Hematopoietic multipotent progenitor cell treated with erythropoietin and hydrocortisone succinate and interleukin-3 and kit ligand, for 4 days (in vitro differentiated cells): Measurements from ENCODE around the gene NCKAP5.

ENCODE experiments used
- DNase-seq: peaks from one replicate; pipeline ENCODE4 v3.0.0-alpha.2; 2015

The NCKAP5 gene

DNA sequence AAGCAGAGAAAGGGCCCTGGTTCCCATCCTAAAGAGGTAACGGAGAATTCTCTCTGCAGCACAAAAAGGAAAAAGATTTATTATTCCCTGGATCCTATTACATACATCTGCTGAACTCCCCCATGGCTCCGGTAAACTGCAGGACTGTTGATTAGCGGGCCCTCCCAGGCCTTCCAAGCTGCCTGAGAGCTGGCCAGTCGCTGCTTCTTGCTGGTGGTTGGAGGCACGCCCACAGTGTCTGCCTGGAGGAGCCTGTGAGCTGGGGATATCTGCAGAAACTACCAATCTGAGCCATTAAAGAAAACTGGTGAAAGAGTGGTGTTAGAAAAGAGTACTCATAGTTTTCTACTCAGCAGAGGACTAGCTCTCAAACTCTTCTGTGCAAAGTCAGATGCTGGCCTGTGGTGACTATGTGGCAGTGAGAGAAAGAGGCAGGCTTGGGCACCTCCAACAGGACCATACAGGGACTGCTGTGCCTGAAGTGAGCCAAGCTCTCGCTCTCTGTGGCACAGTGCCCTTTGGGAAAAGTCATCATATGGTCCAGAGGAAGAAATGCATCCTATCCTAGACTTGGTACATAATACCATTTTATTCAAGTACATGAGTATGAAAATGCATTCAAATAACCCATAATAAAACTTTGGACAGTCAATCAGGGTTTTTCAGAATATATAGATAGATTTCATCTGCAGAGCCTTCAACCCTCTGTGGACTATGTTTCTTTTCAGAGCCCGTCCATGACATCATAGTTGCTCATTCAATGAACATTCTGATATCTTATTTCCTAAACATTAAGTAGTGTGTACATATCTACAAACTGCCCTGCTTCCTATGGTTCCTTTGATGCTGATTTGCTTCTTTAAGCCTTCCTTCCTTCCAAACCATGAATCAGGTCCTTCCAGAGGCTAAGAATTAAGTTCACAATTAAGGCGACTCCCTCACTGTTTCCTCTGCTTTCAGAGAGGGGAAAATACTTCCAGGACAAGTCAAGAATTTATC lies 656.2 kb downstream of the NCKAP5 start:
- no peak for DNase-seq

DNA sequence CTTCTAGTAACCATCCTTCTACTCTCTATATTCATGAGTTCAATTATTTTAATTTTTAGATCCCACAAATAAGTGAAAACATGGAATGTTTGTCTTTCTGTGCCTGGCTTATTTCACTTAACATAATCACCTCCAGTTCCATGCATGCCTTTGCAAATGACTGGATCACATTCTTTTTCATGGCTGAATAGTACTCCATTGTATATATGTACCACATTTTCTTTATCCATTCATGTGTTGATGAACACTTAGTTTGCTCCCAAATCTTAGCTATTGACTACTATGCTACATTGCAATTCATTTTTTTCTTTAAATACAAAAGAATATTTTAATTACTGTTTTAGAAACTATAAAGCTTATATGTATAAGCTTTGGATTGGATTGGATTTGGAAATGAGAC lies 657.8 kb downstream of the NCKAP5 start:
- DNase-seq: no peak

DNA sequence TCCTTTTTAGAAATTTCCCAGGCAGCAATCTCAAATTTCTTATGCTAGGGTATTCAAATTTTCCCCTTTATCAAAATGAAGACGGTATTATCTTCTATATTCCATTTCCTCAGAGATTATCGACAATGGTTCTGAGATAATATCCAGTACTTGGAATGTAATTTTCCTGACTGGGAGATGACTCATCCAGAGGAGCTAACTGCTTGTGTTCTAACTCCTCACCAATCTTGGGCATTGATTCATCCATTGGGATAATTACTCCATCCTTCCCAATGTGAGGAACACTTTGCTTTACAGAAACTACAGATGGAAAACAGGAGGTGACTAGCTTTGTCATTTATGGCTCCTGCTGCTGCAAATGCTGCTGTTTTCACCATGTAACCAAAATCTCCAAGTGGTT lies 658.8 kb downstream of the NCKAP5 start:
- no peak for DNase-seq

DNA sequence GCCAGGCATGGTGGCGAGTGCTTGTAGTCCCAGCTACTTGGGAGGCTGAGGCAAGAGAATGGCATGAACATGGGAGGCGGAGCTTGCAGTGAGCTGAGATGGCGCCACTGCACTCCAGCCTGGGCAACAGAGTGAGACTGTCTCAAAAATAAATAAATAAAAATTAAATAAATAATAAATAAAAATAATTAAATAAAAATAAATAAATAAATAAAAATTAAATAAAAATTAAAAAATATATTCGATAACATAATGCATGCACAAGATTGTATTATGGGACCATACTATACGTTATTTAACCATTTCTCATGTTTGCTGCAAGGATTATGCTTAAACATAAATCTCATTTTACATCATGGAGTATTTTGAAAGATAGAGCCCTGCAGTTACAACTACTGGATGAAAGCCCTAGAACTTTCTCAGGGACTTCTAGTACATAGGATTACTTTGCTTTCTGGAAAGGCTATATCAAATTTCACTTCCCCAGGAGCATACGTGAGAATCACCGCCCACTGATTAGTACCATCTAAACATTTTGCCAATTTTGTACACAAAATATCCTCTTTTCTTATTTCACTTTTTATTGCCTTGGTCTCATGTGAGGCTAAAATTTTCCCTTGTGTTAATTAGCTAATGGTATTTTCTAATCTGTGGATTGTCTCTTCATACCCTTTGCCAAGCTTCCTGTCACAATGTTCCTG lies 664.0 kb downstream of the NCKAP5 start:
- no peak for DNase-seq

DNA sequence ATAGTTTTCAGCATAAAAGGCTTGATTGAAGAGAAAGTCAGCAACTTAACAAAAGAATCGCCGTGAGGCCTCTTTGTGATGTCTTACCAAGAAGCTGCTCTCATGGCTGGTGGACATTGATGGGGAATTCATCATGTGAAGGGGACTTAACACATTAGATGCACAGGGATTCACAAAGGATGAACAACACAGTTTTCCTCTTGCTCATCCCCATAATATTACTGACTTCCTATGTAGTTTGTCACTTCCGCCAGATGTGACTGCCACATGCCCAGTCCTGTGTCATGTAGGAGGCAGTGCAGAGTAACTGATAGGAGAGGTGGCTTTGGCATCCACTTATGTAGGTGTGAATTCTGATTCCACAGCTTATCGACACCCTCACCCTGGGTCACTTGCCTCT lies 665.6 kb downstream of the NCKAP5 start:
- DNase-seq: no peak

DNA sequence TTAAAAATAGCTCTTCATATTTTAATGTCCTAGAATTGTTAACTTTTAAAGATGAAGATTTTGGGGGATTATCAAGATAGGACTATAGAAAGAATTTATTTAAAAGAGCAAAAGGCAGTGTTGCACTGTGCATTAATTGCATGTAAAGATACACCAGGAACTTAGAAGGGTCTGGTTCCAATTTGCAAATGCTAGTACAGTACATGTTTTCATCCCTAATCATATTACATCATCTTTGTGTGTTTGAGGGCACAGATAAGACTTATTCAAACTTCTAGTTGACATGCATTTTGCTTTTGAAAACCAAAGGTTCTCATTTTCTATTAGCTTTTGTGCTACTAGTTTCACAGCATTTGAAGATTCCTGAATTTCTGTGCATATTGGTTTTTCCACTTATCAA lies 666.6 kb downstream of the NCKAP5 start:
- no peak for DNase-seq

DNA sequence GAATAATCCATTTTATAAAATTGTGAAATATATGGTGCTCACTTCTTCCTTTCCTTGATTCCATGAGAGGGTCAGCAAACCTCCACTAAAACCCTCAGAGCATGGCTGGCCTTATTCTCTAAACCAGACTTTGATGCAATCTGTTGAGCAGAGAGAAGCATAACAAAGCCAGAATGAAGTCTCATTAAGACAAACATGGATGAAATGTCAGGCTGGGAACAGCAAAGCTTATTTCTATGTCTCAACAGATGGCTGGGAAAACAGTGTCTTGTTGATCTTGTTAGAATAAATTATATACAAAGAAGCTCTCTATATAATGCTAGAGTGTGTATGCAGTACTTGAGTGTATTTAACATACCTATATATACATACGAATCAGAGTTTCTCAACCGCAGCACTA lies 671.2 kb downstream of the NCKAP5 start:
- DNase-seq: no peak

DNA sequence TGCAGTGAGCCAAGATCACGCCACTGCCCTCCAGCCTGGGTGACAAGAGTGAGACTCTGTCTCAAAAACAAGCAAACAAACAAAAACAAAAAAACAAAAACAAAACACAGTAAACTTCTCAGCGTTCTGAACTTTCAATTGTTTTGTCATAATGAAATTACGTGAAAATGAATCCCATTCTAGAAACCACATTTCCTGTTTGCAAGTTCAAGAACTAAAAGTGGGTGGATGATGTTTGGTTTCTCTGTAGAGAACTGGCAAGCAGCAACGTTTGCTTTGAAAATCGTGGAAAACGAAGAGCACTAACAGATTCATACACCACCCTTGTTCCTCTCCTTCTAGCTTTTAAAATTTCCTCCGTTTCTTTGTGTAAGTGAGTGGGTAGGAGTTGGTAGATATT lies 672.2 kb downstream of the NCKAP5 start:
- DNase-seq: no peak

DNA sequence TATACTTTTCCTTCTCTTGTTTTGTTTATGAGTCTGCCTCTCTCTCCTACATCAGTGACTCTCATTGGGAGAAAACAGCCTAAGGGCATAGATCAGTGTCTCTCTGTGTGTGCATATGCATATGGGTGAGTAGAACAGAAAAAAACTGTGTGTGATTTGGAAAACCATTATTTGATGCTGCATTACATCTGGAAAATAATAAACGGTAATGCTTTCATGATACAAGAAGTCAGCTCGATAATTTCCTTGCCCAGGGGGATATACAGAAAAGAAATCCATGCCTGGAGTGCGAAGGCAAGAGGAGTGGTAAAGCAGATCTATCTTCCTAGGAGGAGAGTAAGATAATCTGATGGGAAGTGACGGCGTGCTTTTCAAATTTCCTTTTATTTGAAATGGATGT lies 676.8 kb downstream of the NCKAP5 start:
- DNase-seq: no peak

DNA sequence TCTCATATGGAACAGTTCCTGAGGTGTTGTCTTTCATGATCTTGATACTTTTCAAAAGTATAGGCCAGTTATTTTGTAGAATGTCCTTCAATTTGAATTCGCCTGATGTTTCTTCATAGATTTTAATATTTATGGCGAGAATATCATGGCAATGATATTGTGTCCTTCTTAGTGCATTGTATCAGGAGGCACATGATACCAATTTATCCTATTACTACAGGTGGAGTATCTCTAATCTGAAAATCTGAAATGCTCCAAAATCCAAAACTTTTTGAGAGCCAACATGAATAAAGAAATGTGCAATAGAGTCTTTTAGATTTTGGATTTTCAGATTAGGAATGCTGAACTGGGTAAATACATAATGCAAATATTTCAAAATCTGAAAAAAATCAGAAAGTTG lies 681.7 kb downstream of the NCKAP5 start:
- no peak for DNase-seq

DNA sequence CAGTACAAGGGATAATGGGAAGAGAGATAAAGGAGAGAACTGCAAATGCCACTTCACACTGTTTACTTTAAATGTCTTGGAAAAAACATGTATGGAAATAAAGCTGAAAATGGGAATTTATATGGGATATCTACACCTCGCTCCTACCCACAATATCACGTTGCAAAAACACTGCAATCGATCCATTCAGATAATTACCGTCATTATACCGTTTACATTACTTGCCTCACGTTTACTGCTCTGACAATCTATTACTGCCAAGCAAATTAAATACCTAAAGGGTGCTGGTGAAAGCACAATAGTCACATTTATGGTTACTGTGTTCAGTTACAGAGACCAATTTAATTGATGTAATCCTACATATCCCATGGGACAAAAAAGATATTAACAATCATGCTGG lies 683.6 kb downstream of the NCKAP5 start:
- no peak for DNase-seq

DNA sequence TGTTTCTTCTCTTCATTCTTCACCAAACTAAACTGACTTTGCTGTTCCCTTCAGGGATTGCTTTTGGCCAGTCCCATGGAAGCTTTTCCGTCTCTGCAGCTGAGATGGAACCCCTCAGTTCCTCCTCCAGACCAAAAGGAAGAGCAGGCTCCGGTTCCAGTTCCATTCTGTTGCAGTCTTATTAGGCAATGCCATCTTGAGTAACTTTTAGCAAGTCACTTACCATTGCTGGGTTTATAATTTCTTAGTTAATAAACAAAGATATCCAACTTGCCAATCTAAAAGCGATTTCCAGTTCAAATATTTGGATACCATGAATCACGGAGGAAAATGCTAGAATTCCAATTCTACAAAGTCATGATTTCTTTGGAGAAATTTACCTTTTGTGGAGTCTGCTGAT lies 684.0 kb downstream of the NCKAP5 start:
- no peak for DNase-seq

DNA sequence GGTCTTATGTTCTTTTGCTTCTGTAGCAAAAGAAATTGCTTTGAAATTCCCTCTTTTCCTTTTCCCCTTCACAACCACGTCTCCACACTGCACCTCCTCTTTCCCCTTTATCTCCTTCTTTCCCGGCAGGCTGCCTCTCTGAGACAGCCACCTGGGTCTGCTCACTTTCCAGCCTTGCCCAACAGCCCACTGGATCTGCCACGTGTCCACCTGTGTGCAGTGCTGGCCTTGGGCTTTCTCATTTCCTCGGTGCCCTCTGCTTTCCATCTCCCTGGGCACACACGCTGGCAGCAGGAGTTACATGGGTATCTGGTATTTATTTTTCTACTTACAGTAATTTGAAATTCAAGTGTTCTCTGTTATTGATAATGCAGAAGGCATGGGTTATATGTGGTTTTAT lies 684.8 kb downstream of the NCKAP5 start:
- no peak for DNase-seq

DNA sequence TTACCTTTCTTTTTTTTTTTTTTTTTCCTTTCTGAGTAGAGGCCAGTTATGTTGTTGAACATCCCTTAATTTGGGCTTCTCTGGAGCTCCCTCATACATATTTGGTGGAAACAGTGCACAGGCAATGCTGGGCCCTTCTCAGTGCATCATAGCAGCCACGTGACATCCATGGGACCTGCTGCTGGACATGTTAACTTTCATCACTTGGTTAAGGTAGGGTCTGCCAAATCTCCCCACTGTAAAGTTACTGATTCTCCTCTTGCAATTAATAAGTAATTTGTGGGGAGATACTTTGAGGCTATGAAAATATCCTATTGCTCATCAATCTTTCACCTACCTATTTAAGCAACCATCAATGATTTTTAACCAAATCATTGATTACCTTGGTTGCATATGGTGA lies 686.7 kb downstream of the NCKAP5 start:
- no peak for DNase-seq

DNA sequence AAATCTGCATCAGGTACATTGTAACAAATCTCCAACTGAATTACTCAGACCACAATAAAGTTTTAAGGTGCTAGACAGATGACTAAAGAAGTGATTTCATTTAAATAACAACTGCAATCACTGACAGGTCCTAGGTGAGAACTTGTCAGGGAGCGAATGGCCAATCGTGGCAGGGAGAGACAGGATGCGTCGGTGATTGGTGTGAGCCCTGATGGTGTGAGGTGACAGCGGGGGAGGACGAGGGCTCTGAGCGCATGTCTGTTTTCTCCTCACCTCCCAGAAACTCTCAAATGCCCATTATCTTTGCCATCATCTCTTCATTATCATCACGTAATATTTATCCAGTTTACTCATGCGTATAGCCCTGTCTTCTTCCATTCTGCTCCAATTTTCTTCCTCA lies 690.3 kb downstream of the NCKAP5 start:
- no peak for DNase-seq

DNA sequence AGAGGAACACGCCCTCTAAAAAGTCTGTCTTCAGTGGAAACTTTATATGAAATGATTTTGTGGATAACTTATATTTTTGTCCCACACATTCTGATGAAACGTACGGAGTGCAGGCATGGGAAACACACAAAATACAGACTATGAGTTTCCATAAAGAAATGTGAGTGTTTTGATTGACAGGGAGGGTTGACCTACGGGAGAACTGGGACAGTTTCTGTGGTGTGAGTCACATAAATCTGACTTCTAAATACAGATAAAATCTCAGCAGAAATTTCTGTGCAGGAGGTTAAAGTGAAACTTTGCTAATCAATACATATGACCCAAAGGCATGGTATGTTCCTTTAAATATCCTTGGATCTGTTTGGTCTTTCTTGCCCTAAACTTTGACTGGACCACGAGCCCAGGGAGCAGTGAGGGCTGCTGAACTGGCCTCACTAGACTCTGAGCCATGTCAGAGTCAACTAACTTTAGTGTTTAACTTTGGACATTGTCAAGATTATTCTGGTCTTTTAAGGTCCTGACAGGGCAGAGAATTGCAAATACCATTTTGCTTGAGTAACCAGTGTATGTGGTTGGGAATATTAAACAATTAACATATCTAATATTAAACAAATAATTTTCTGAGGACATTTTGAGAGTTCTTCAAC lies 691.4 kb downstream of the NCKAP5 start:
- no peak for DNase-seq

DNA sequence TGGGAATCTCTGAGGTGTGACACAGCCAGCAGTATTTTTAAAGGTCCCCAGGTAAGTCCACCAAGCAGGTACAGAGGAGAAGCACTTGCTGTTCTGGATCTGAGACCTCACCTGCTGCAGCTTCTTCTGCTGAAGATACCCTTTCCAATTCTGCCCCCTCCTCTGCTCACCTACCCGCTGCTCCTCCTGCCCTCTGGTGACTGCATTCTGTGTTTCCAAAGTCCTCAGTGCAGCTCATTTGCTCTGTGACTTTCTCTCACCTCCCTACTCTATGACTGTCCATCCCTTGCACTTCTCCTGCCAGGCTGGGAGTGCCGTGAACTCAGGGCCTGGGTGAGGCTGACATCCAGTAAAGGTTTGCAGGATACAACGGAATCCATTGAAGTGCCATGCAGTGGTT lies 693.1 kb downstream of the NCKAP5 start:
- DNase-seq: no peak

DNA sequence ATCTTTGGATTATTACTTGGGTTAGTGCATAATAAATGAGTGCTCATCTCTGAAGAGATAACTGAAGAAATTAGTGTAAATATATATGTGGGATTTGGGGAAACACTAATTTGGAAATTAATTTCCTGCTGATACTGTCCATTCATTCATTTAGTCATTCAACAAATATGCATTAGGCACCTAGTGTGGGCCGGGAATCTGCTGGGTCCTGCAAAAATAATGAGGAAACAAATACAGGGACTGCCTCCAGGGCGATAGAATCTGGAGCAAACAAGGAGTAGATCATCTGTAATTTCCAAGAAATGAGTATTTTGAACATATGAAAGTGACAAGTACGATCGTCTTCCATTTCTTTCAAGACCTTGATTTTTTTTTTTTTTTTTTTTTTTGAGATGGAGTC lies 694.5 kb downstream of the NCKAP5 start:
- no peak for DNase-seq

DNA sequence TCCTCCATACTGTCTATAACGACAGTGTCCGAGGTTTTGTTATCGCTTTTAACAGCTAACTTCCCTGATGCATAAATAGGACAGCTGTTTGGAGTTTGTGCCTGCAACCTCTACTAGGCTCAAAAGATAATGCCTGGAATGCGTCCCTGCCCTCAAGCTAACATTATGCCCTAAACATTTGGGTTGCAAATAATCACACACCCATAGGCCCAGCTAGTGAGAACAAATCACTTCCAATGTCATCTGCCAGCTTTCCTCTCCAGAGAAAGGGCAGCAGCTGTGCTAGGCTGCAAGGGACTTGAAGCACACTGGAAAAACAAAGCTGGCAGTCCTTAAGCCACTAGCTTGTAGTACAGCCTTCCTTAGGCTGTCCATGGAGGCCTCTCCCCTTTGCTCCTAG lies 696.4 kb downstream of the NCKAP5 start:
- no peak for DNase-seq

DNA sequence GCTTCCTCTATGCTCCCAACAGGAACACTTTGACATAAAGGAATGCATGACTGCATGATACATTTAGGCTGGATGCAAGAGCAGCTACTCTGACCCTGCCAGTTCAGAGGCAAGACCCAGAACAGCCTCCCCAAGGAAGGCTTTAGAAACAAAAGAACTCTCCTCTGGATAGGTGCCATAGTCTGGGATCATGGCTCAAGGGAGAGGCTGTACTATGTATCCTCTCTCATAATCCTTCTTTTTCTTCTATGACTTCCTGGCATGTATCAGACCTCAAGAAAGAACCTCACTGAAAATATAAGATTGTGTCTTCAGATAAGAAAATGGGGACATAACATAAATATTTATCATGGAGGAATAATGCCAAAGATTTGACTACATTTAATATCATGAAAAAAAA lies 704.3 kb downstream of the NCKAP5 start:
- DNase-seq: no peak

DNA sequence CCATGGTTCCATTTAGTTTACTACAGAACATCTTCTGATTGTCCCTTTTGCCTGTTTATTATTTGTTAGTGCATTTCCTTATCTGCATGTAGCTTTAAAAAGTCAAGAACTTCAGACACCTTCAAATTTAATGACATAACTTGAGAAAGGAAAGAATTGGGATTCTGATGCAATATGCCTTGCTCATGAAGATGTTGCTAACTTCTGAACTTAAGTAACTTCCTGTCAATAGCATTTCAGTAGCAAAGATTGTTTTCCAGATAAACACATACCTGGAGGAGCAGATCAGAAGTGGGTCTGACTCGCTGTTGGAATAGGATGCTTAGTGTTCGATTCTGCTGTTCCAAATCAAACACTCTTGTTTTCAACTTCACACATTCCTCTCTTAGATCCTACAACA lies 708.0 kb downstream of the NCKAP5 start:
- DNase-seq: no peak

DNA sequence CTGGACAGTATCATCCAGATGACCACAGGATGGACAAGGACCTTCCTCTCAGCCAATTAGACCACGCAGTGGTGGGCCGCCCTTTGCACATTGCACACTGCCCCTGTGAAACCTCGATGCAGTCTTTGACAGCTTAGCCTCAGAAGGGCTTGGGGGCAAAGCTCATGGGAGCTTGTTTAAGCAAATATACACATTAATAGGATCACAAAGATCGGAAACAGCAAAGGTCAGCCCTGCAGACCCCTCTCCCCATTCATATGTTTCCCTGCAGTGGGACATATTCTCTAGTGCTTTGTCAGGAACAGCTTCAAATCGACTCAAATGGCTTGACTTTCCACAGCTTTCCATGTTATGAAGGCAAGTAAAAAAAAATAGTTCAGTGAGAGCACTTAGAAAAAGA lies 708.7 kb downstream of the NCKAP5 start:
- no peak for DNase-seq

DNA sequence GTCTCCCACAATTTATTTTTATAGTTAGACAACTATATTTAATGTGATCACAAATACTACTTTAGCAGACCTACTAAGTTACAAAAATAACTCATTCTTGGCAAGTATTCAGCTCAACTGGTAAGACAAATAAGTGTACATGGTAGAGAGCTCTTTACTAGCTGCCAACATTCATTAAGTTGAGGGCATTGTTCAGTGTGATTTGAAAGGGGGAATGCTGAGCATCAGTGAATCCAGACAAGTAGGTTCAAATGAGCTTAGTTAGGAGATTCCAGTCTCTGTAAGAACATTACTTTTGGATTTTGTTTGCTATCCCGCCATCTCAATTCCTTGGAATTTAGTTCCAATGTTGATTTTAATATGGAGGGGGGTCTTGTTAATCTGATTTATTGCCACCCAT lies 710.9 kb downstream of the NCKAP5 start:
- no peak for DNase-seq

DNA sequence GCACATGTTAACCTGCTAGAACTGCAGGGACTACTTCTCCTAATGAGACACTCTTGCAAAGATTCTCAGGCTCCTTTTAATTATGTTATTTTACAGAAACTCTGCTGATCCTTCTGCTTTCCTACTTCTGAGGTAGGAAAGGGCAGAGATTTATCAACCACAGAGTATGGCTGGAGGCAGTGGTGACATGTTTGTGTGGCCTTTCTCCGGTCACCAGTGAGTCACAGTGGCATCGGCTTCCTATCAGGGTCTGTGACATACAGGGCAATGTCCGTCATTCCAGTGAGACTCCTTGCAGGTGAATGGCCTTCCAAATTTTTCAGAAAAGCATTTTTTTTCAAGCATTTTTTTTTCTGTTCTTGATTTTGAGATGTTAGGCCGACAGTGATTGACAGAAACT lies 717.6 kb downstream of the NCKAP5 start:
- no peak for DNase-seq
